Stromal cell of bone marrow (primary cell): ENCODE measurements around the gene PIK3IP1.
A peak's percentile ranks its signal among the peaks of the same experiment; 100 is the strongest.

Source experiments
- DNase-seq: peaks from one replicate; pipeline ENCODE4 v3.0.0-alpha.2; 2012; ENCODE audit warnings: low read depth

Gene PIK3IP1

GRCh38 chr22:31308181-31308580 is 15.9 kb upstream of the PIK3IP1 start:
- DNase-seq: no peak

GRCh38 chr22:31305194-31305593 is 12.9 kb upstream of the PIK3IP1 start:
- no peak for DNase-seq

- no peak for DNase-seq
Observed at GRCh38 chr22:31302537-31302936, 10.2 kb upstream of the PIK3IP1 start.

GRCh38 chr22:31302006-31302405 is 9.7 kb upstream of the PIK3IP1 start:
- DNase-seq: no peak

- DNase-seq: no peak
Observed at GRCh38 chr22:31300896-31301295, 8.6 kb upstream of the PIK3IP1 start.

GRCh38 chr22:31295831-31296657 is 3.8 kb upstream of the PIK3IP1 start:
- DNase-seq: no peak

- DNase-seq: no peak
Observed at GRCh38 chr22:31295360-31295759, 3.1 kb upstream of the PIK3IP1 start.

GRCh38 chr22:31291481-31292235 is 630 bp downstream of the PIK3IP1 start:
- DNase-seq: no peak

GRCh38 chr22:31290494-31291471 is 1.5 kb downstream of the PIK3IP1 start:
- DNase-seq: peak; percentile 83

GRCh38 chr22:31289344-31289743 is 2.9 kb downstream of the PIK3IP1 start:
- DNase-seq: no peak

GRCh38 chr22:31288496-31289240 is 3.6 kb downstream of the PIK3IP1 start:
- DNase-seq: no peak

GRCh38 chr22:31287818-31288495 is 4.3 kb downstream of the PIK3IP1 start:
- no peak for DNase-seq

- no peak for DNase-seq
Observed at GRCh38 chr22:31286360-31287255, 5.7 kb downstream of the PIK3IP1 start.

- DNase-seq: no peak
Observed at GRCh38 chr22:31284281-31285155, 7.8 kb downstream of the PIK3IP1 start.

- no peak for DNase-seq
Observed at GRCh38 chr22:31282748-31283468, 9.4 kb downstream of the PIK3IP1 start.

GRCh38 chr22:31281733-31282132 is 10.6 kb downstream of the PIK3IP1 start:
- DNase-seq: no peak

GRCh38 chr22:31279821-31280505 is 12.3 kb downstream of the PIK3IP1 start:
- DNase-seq: no peak

- DNase-seq: no peak
Observed at GRCh38 chr22:31279327-31279669, 13.0 kb downstream of the PIK3IP1 start.
